ENCODE results near the gene VPS41. TPM values are rescaled to one million over a fixed set of nuclear protein-coding genes. Genes with fewer than 3 reads are reported as not detected.

VPS41 gene
- total and polyA plus RNA-seq, 10 donors = 11.2 to 97.4 (median 66.2) TPM

DNA sequence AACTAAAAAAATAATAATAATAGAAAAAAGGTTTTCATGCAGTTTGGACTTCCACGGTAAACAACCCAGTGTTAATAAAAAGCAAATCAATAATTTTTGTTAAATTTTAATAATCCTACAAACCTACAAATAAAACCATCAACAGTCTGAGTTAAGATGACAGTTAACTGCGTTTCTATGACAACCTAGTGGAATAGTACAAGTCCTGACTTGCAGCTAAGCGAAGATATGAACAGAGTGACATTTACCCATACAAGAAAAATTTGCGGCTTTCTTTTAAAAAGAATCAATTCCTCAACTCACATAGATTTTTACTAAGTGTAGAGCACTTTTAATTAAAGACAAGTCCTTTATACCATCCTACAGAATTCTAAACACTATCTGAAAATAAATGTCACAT lies 35.6 kb downstream of the VPS41 start:
- Histone ChIP-seq H3K4me1 (peaks cover 0 to 37% (median 4%) of the 10 kb centered on the region in 6 donors), H3K27me3 (replicated peaks in 1 of 7) (no peaks in the 10 kb centered on the region), H3K36me3 (peaks cover 0 to 13% (median 7%) of the 10 kb centered on the region in 6 donors), H3K9me3 (no peaks in the 10 kb centered on the region), H3K27ac (no peak overlapping the region), H3K4me3 (no peak overlapping the region)
- intact Hi-C loops (cut with DNase I; ENCODE audit: low total_unique reads) = no loop called here
- DNase-seq = no peak
- WGBS, 5 donors = 95 to 99% (median 96%) methylated on average over 4 of the region's 4 CpGs
- TF ChIP-seq, protein P1, sequence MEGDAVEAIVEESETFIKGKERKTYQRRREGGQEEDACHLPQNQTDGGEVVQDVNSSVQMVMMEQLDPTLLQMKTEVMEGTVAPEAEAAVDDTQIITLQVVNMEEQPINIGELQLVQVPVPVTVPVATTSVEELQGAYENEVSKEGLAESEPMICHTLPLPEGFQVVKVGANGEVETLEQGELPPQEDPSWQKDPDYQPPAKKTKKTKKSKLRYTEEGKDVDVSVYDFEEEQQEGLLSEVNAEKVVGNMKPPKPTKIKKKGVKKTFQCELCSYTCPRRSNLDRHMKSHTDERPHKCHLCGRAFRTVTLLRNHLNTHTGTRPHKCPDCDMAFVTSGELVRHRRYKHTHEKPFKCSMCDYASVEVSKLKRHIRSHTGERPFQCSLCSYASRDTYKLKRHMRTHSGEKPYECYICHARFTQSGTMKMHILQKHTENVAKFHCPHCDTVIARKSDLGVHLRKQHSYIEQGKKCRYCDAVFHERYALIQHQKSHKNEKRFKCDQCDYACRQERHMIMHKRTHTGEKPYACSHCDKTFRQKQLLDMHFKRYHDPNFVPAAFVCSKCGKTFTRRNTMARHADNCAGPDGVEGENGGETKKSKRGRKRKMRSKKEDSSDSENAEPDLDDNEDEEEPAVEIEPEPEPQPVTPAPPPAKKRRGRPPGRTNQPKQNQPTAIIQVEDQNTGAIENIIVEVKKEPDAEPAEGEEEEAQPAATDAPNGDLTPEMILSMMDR (IDR thresholded peaks at IDR 0.05 in 8 of 11, conservative IDR thresholded peaks at IDR 0.05 in 3 of 11) = no peak
- TF ChIP-seq POLR2A (IDR thresholded peaks at IDR 0.05) (no peak), POLR2AphosphoS5 (IDR thresholded peaks at IDR 0.05) (no peak)

DNA sequence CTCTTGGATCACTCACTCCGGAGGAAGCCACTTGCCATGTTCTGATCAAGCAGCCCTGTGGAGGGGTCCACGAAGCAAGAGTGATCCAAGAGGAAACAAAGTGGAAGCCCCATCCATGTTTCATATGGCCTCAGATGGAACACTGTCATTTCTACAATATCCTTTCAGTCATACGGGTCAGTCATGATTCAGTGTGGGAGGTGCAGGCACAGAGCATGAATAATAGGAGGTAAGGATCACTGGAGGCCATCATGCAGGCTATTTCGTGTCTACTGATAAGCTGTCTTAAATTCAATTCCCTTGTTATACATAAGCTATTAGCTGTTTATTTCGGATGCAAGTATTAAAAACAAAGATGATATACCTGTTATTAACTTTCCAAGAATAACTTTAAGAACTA lies 36.8 kb downstream of the VPS41 start:
- Histone ChIP-seq H3K27me3 (replicated peaks in 1 of 7) (no peaks in the 10 kb centered on the region), H3K36me3 (peaks cover 0 to 25% (median 18%) of the 10 kb centered on the region in 6 donors), H3K4me3 (no peak overlapping the region), H3K9me3 (no peaks in the 10 kb centered on the region), H3K27ac (no peak overlapping the region), H3K4me1 (peaks cover 0 to 26% (median 0%) of the 10 kb centered on the region in 6 donors)
- no peak for TF ChIP-seq POLR2A (IDR thresholded peaks at IDR 0.05)
- no peak for TF ChIP-seq POLR2AphosphoS5 (IDR thresholded peaks at IDR 0.05)
- TF ChIP-seq, protein P1 (IDR thresholded peaks at IDR 0.05 in 8 of 11, conservative IDR thresholded peaks at IDR 0.05 in 3 of 11) = no peak
- no peak for DNase-seq
- 90 to 96% (median 91%) methylated on average over 5 of the region's 5 CpGs for WGBS, 5 donors
- intact Hi-C loops (cut with DNase I; ENCODE audit: low total_unique reads) = no loop called here

DNA sequence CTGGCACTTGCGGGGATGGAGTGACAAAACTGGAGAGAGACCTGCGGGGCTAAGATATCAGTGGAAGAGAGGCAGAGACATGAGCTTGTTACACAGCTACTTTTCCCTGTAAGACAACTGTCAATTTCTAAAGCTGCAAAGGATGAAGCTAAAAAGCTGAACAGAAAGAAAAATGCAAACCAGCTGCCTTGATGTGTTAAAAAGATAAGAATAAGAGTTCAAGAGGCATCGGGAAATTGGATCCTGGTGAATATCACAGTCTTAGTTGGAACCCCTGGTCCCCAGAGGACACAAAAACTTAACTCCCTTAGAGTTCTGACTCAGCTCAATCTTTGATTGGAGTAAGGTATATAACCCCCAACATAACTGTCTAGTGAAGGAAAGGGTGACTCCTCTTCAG lies 38.8 kb downstream of the VPS41 start:
- Histone ChIP-seq H3K9me3 (no peaks in the 10 kb centered on the region), H3K36me3 (peaks cover 0 to 46% (median 25%) of the 10 kb centered on the region in 6 donors), H3K27me3 (replicated peaks in 1 of 7) (no peaks in the 10 kb centered on the region), H3K4me3 (no peak overlapping the region), H3K27ac (no peak overlapping the region), H3K4me1 (peaks cover 0 to 17% (median 0%) of the 10 kb centered on the region in 6 donors)
- TF ChIP-seq POLR2A (IDR thresholded peaks at IDR 0.05) (no peak), POLR2AphosphoS5 (IDR thresholded peaks at IDR 0.05) (no peak)
- TF ChIP-seq, protein P1 (IDR thresholded peaks at IDR 0.05 in 8 of 11, conservative IDR thresholded peaks at IDR 0.05 in 3 of 11) = no peak
- 82 to 98% (median 93%) methylated on average over 3 of the region's 3 CpGs for WGBS, 5 donors
- intact Hi-C loops (cut with DNase I; ENCODE audit: low total_unique reads) = no loop called here
- DNase-seq = no peak

DNA sequence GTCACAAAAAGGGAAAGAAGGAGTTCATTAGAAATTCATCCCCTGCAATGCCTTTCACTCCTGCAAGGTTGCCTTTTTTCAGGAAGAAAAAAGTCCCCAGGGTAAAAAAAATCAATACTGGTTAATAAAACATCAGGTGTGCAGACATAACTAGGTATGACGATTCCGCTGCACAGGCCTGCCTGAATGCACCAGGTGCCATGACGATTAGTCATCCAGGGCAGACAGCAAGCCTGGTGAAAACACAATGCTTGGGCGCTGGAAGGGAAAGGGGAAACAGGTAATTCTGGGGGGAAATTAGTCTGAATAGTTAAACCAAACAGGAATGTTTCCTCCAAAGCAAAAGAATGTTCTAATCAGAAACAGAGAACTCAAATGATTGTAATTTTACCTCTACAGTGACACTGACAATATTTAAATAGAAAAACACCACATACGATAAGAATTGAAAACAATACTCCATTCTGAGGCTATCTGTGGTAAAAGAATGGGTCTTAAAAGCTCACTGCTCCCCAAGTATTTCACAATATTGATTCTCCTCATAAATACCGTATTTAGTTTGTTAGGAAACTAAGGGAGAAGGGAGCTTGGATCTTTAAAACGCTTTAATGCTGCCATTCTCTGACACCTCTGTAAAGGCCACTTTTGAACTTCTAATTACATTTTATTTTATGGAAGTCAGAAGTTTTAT lies 45.2 kb downstream of the VPS41 start:
- Histone ChIP-seq H3K4me3 (no peak overlapping the region), H3K36me3 (peaks cover 0 to 78% (median 29%) of the 10 kb centered on the region in 6 donors), H3K9me3 (no peaks in the 10 kb centered on the region), H3K27ac (no peak overlapping the region), H3K4me1 (no peaks in the 10 kb centered on the region), H3K27me3 (replicated peaks in 1 of 7) (no peaks in the 10 kb centered on the region)
- no peak for DNase-seq
- 89 to 96% (median 93%) methylated on average over 7 of the region's 7 CpGs for WGBS, 5 donors
- TF ChIP-seq, protein P1 (IDR thresholded peaks at IDR 0.05 in 8 of 11, conservative IDR thresholded peaks at IDR 0.05 in 3 of 11) = no peak
- TF ChIP-seq POLR2A (IDR thresholded peaks at IDR 0.05) (no peak), POLR2AphosphoS5 (IDR thresholded peaks at IDR 0.05) (no peak)
- intact Hi-C loops (cut with DNase I; ENCODE audit: low total_unique reads) = no loop called here
